GM12878 (cell line): ENCODE results near the gene GHDC. TPM values are rescaled to one million over a fixed set of nuclear protein-coding genes. Genes with fewer than 3 reads are reported as not detected.

ENCODE experiments used
- ATAC-seq: fragments of 200-7000 bp; cut with Tn5 transposase; 3 replicates; pipeline ENCODE4 v1.9.1; 2020; ENCODE audit warnings: mild to moderate bottlenecking, moderate library complexity
- BruUV-seq: library from RNA; stranded (reverse); fragments of 400-500 nt; replicated peaks from 2 replicates; lab custom pipeline; 2021; lab: Mats Ljungman, UMichigan
- CTCF ChIA-PET: fragments of 300-600 bp; sonication (Branson Sonifier 250); formaldehyde crosslinking; extraction: SDS; loops from one replicate; lab custom pipeline; 2021; ENCODE audit warnings: inconsistent platforms; lab: Yijun Ruan, JAX
- POLR2A ChIA-PET: fragments of 350-600 bp; formaldehyde crosslinking; extraction: SDS; loops from one replicate; lab custom pipeline; 2021; ENCODE audit warnings: inconsistent platforms; lab: Charles Lee
- RAD21 ChIA-PET: fragments of 300-600 bp; sonication (Branson Sonifier 250); formaldehyde crosslinking; loops from one replicate; lab custom pipeline; 2023; ENCODE audit warnings: antibody characterized with exemption; ENCODE audit not compliant: unreplicated experiment; lab: Charles Lee
- SMC1A ChIA-PET: fragments of 300-600 bp; sonication (Branson Sonifier 250); formaldehyde crosslinking; loops from one replicate; lab custom pipeline; 2023; ENCODE audit not compliant: unreplicated experiment, uncharacterized antibody; lab: Charles Lee
- DNase-seq: peaks from one replicate; pipeline ENCODE4 v3.0.0-alpha.2; 2011; ENCODE audit warnings: low read depth, low spot score
- FAIRE-seq: peaks from 3 replicates; lab custom pipeline; 2011; peaks lifted over from hg19 to GRCh38; lab: Jason Lieb, UNC
- H2AFZ ChIP-seq: 2 replicates; pipeline ENCODE4 v1.6.0; 2011; ENCODE audit warnings: low read depth, low read length, control low read depth; ENCODE audit not compliant: control insufficient read depth
- H3K27ac ChIP-seq: 2 replicates; pipeline ENCODE4 v1.5.1; 2011; ENCODE audit warnings: control low read depth; ENCODE audit not compliant: control insufficient read depth, insufficient read depth
- H3K27me3 ChIP-seq, 2 experiments: replicated peaks in 1 of 2; 2 replicates each; pipeline versions ENCODE4 v1.6.0 to v1.6.1; 2011; ENCODE audit warnings: low read length in 1 of 2; ENCODE audit not compliant: control insufficient read depth in 2 of 2, insufficient read depth in 2 of 2
- H3K36me3 ChIP-seq, 2 experiments: 2 replicates each; pipeline ENCODE4 v1.5.1; 2011; ENCODE audit warnings: low read length in 1 of 2; ENCODE audit not compliant: control insufficient read depth in 2 of 2, insufficient read depth in 2 of 2
- H3K4me1 ChIP-seq: 2 replicates; pipeline ENCODE4 v1.6.1; 2011; ENCODE audit warnings: mild to moderate bottlenecking, low read length, moderate library complexity, mixed read lengths; ENCODE audit not compliant: control insufficient read depth, insufficient read depth
- H3K4me2 ChIP-seq: 2 replicates; pipeline ENCODE4 v1.6.0; 2011; ENCODE audit warnings: control low read depth; ENCODE audit not compliant: control insufficient read depth, insufficient read depth
- H3K4me3 ChIP-seq: fragments of 200-600 bp; sonication (generic); 2 replicates; pipeline ENCODE4 v1.5.1; 2016
- H3K79me2 ChIP-seq: 2 replicates; pipeline ENCODE4 v1.6.0; 2011; ENCODE audit warnings: low read length; ENCODE audit not compliant: control insufficient read depth, insufficient read depth
- H3K9ac ChIP-seq: 2 replicates; pipeline ENCODE4 v1.8.0; 2011; ENCODE audit warnings: low read length, control low read depth, mixed read lengths; ENCODE audit not compliant: control insufficient read depth, insufficient read depth
- H3K9me3 ChIP-seq: replicated peaks from 3 replicates; pipeline ENCODE4 v1.5.1; 2011; ENCODE audit warnings: mild to moderate bottlenecking, low read length; ENCODE audit not compliant: control insufficient read depth, insufficient read depth
- H4K20me1 ChIP-seq: 2 replicates; pipeline ENCODE4 v1.6.0; 2011; ENCODE audit not compliant: control insufficient read depth, insufficient read depth
- CHD1 ChIP-seq: IDR thresholded peaks from 2 replicates; pipeline ENCODE4 v1.6.1; 2012; ENCODE audit warnings: low read depth, low read length, improper control_type of control experiment
- HDGF ChIP-seq: fragments of 450-650 bp; IDR thresholded peaks from 2 replicates; pipeline ENCODE4 v1.6.1; 2016; ENCODE audit warnings: antibody characterized with exemption
- KAT2A ChIP-seq: conservative IDR thresholded peaks from 2 replicates; pipeline ENCODE4 v1.6.1; 2011; ENCODE audit warnings: low read depth, low read length; ENCODE audit not compliant: control insufficient read depth
- MYC ChIP-seq: IDR thresholded peaks from 2 replicates; pipeline ENCODE4 v1.6.1; 2011; ENCODE audit warnings: mild to moderate bottlenecking, low read length, moderate library complexity, inconsistent platforms; ENCODE audit not compliant: insufficient read depth, insufficient replicate concordance, insufficient read length, severe bottlenecking
- POLR2AphosphoS2 ChIP-seq: IDR thresholded peaks from 2 replicates; pipeline ENCODE4 v1.6.1; 2011; ENCODE audit warnings: low read depth, mild to moderate bottlenecking, low read length, improper control_type of control experiment, moderate library complexity
- TCF7 ChIP-seq: IDR thresholded peaks from 2 replicates; pipeline ENCODE4 v1.6.1; 2014; ENCODE audit warnings: antibody characterized with exemption, borderline replicate concordance
- WRNIP1 ChIP-seq: IDR thresholded peaks from 2 replicates; pipeline ENCODE4 v1.6.1; 2011; ENCODE audit warnings: low read depth, low read length, improper control_type of control experiment, borderline replicate concordance
- ZNF24 ChIP-seq: fragments of 450-650 bp; IDR thresholded peaks from 2 replicates; pipeline ENCODE4 v1.6.1; 2017; ENCODE audit warnings: antibody characterized with exemption, mild to moderate bottlenecking
- WGBS: methylation state at CpG from one replicate; pipeline ENCODE4 v1.1.6; 2016; ENCODE audit warnings: low lambda C conversion rate; ENCODE audit not compliant: insufficient replicate concordance, insufficient coverage; ENCODE audit errors: missing lambda C conversion rate; 5-methylcytosine and 5-hydroxymethylcytosine counted together
- in situ Hi-C: fragments of 300-500 bp; cut with MboI; formaldehyde crosslinking; loops from 9 replicates; pipeline ENCODE4 v1.14.3; 2018; ENCODE audit warnings: mixed read lengths
- intact Hi-C: fragments of 100-400 bp; cut with micrococcal nuclease; formaldehyde crosslinking; loops from one replicate; pipeline ENCODE4 v1.14.2; 2022; ENCODE audit not compliant: unreplicated experiment
- polyA plus RNA-seq, 11 experiments: library from polyadenylated mRNA; depleted of rRNA in 4 of 11; unstranded in 6 of 11; stranded (reverse) in 5 of 11; fragments of >200 nt; fragmentation: Nextera tagmentation in 4 of 11; fragmentation: Illumina TruSeq in 1 of 11; extraction: Ambion mirVana in 4 of 11; extraction: Trizol in 1 of 11; gene quantifications; 1 replicate in 1 of 11; 2 replicates in 10 of 11; pipeline versions ENCODE4 v1.2.1 to v1.2.3, GENCODE V29; 2011 to 2016; ENCODE audit warnings: inconsistent platforms in 2 of 11, missing spikeins in 2 of 11, low read depth in 1 of 11
- total RNA-seq, 4 experiments: library from RNA; depleted of rRNA in 3 of 4; stranded (reverse); fragments of >200 nt in 3 of 4; fragmentation: Illumina TruSeq in 1 of 4; extraction: Trizol in 1 of 4; gene quantifications; 2 replicates each; pipeline versions ENCODE4 v1.2.1 to v1.2.3, GENCODE V29; 2013 to 2021
- TF ChIP-seq, protein P1 (sequence below): IDR thresholded peaks from 2 replicates; pipeline ENCODE4 v1.6.1; 2011; ENCODE audit warnings: low read depth, low read length, improper control_type of control experiment, borderline replicate concordance
- TF ChIP-seq, protein P2 (sequence below): IDR thresholded peaks from 2 replicates; pipeline ENCODE4 v1.6.1; 2011; ENCODE audit warnings: mild to moderate bottlenecking, low read depth, low read length, moderate library complexity; ENCODE audit not compliant: insufficient replicate concordance

GHDC gene
- total and polyA plus RNA-seq, 10 of the 15 experiments (the other 5 are each of a cell fraction or from before 2014, with no cell fraction given) = 0.72 to 20.6 (median 12.9) TPM

DNA sequence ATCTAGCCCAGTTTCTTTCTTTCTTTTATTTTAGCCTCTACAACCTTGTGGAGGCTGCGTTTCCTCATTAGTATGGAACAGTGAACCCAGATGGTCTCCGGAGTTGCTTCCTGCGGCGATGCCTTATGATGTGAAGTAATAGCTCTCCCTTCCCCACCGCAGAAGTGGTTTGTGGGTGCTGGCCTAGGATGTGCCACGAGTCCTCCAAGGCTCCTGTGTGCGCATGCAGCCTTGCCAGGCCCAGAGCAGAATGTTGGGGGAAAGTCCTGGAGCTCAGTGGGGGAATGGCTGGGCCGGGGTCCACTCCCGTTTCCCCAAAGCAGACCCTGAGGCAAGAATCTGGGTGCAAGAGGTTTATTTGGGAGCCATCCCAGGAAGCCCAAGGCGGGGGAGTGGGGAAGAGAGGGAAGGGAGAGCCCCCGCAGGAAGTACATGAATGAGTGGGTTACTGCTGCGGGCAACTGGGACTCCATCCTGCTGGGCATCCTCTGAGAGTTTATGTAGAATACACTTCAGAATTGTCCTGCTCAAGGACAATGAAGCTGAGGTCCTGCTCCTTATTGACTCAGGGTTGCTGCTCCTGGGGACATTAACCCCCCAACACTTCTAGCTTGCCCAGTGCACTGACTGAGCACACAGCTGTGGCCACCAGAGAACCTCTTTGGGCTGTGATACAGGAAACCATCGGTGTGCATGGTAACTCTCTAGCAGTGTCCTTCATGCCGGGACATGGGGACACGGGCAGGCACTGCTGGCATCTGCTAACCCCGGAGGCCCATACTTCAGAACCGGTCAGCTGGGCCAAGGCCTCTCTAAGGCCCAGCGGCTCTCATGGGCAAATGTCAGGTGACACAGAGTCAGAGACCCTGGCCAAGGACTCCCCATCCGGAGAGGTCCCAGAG lies 5.3 kb downstream of the GHDC start:
- H3K27ac ChIP-seq = no peak overlapping the region
- H2AFZ ChIP-seq = no peak overlapping the region
- H4K20me1 ChIP-seq = no peaks in the 10 kb centered on the region
- TF ChIP-seq TCF7 = no peak
- no peak for TF ChIP-seq KAT2A
- TF ChIP-seq ZNF24 = no peak
- TF ChIP-seq POLR2AphosphoS2 = no peak
- TF ChIP-seq, all 136 proteins: peak for 0
- no TSS peak for BruUV-seq
- FAIRE-seq = no peak
- Histone ChIP-seq H3K79me2 (peaks cover 2% of the 10 kb centered on the region), H3K4me2 (no peak overlapping the region), H3K9me3 (no peaks in the 10 kb centered on the region), H3K27me3 (no peaks in the 10 kb centered on the region), H3K36me3 (no peaks in the 10 kb centered on the region), H3K9ac (no peak overlapping the region), H3K4me1 (peaks cover 11% of the 10 kb centered on the region), H3K4me3 (no peak overlapping the region)
- WGBS = 67% methylated on average over 18 of the region's 19 CpGs
- intact Hi-C loops (loop anchor here (10.0 kb wide), 1 partner anchor 216 kb away; no protein-coding TSS in a partner anchor), in situ Hi-C loops (no loop called here)
- POLR2A ChIA-PET = interaction anchor here (0.5 kb wide), 1 partner anchor 55 kb away, joined by 3 read pairs; no protein-coding TSS in a partner anchor
- ATAC-seq = no peak
- no peak for DNase-seq
- RAD21 ChIA-PET = interaction anchor here (1.6 kb wide), 1 partner anchor 8 kb away, joined by 4 read pairs; the partner anchor contains the start of gene KCNH4
- CTCF ChIA-PET = interaction anchor here (0.7 to 2.1 kb wide), 4 partner anchors 7 to 121 kb away, joined by 3 to 9 read pairs (median 4); partner anchors contain the start of gene KCNH4
- SMC1A ChIA-PET = no interaction called here

DNA sequence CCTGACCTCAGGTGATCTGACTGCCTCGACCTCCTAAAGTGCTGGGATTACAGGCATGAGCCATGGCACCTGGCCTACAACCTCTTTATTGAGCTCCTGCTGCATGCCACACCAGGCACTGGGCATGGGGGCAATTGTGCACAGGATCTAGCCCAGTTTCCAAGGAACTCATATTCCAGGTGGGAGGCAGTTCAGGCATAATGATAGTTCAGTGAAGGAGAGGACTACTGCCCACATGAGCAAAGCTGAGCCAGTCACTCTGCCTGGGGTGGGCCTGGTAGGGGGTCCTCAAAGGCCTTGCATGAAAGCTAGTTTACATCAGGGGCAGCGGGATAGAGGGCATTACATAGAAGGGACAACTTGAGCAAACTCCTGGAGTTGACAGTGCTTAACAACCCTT lies 6.5 kb downstream of the GHDC start:
- H3K9ac ChIP-seq = no peak overlapping the region
- no peaks in the 10 kb centered on the region for H3K36me3 ChIP-seq
- no peak overlapping the region for H3K27ac ChIP-seq
- no peaks in the 10 kb centered on the region for H3K9me3 ChIP-seq
- RAD21 ChIA-PET = interaction anchor here (1.1 kb wide), 1 partner anchor 218 kb away, joined by 3 read pairs; no protein-coding TSS in a partner anchor
- peaks cover 7% of the 10 kb centered on the region for H3K4me1 ChIP-seq
- ATAC-seq (no peak), DNase-seq (no peak), FAIRE-seq (no peak)
- no peak overlapping the region for H2AFZ ChIP-seq
- POLR2A ChIA-PET = interaction anchor here (0.6 to 1.5 kb wide), 2 partner anchors 102 to 215 kb away, joined by 4 to 5 read pairs; no protein-coding TSS in a partner anchor
- no peaks in the 10 kb centered on the region for H3K79me2 ChIP-seq
- SMC1A ChIA-PET = interaction anchor here (0.6 to 2.0 kb wide), 4 partner anchors 14 to 219 kb away, joined by 3 to 8 read pairs (median 3); no protein-coding TSS in a partner anchor
- no peaks in the 10 kb centered on the region for H3K27me3 ChIP-seq
- WGBS = 45% methylated on average over 2 of the region's 2 CpGs
- H3K4me2 ChIP-seq = no peak overlapping the region
- in situ Hi-C loops (no loop called here), intact Hi-C loops (loop anchor here (10.0 kb wide), 1 partner anchor 217 kb away; no protein-coding TSS in a partner anchor)
- no peaks in the 10 kb centered on the region for H4K20me1 ChIP-seq
- H3K4me3 ChIP-seq = no peak overlapping the region
- no TSS peak for BruUV-seq
- CTCF ChIA-PET = interaction anchor here (0.6 to 2.1 kb wide), 8 partner anchors 67 to 218 kb away, joined by 3 to 11 read pairs (median 4); partner anchors contain the start of gene NKIRAS2
- TF ChIP-seq HDGF = no peak
- no peak for TF ChIP-seq WRNIP1
- TF ChIP-seq, protein P1, sequence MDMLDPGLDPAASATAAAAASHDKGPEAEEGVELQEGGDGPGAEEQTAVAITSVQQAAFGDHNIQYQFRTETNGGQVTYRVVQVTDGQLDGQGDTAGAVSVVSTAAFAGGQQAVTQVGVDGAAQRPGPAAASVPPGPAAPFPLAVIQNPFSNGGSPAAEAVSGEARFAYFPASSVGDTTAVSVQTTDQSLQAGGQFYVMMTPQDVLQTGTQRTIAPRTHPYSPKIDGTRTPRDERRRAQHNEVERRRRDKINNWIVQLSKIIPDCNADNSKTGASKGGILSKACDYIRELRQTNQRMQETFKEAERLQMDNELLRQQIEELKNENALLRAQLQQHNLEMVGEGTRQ = no peak
- TF ChIP-seq, protein P2, sequence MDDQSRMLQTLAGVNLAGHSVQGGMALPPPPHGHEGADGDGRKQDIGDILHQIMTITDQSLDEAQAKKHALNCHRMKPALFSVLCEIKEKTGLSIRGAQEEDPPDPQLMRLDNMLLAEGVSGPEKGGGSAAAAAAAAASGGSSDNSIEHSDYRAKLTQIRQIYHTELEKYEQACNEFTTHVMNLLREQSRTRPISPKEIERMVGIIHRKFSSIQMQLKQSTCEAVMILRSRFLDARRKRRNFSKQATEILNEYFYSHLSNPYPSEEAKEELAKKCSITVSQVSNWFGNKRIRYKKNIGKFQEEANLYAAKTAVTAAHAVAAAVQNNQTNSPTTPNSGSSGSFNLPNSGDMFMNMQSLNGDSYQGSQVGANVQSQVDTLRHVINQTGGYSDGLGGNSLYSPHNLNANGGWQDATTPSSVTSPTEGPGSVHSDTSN = no peak
- TF ChIP-seq MYC = no peak
- TF ChIP-seq CHD1 = no peak
